Gastroesophageal sphincter (tissue), 4 donors: ENCODE results near the gene KLHDC8B. TPM values are rescaled to one million over a fixed set of nuclear protein-coding genes. Genes with fewer than 3 reads are reported as not detected.

Source experiments
- ATAC-seq: fragments of 150-250 bp; one replicate; pipeline ENCODE4 v1.9.1; 2016; ENCODE audit warnings: mild to moderate bottlenecking, moderate library complexity
- H3K27ac ChIP-seq, 4 donors: fragments of 200-600 bp; sonication (generic) in 3 of 4; 1 replicate in 3 of 4; 2 replicates in 1 of 4; pipeline ENCODE4 v1.5.1; 2016 to 2019
- H3K27me3 ChIP-seq: fragments of 200-600 bp; sonication (generic); one replicate; pipeline ENCODE4 v1.5.1; 2019
- H3K36me3 ChIP-seq, 2 donors: fragments of 200-600 bp; sonication (generic); one replicate each; pipeline ENCODE4 v1.5.1; 2019; ENCODE audit warnings: control low read depth in 1 of 2
- H3K4me1 ChIP-seq, 3 donors: fragments of 200-600 bp; sonication (generic); 1 replicate in 2 of 3; 2 replicates in 1 of 3; pipeline ENCODE4 v1.5.1; 2016 to 2019; ENCODE audit warnings: control low read depth in 2 of 3
- H3K4me3 ChIP-seq, 2 donors: fragments of 200-600 bp; sonication (generic); one replicate each; pipeline ENCODE4 v1.5.1; 2019; ENCODE audit warnings: mild to moderate bottlenecking in 1 of 2, moderate library complexity in 1 of 2
- H3K9me3 ChIP-seq, 3 donors: fragments of 200-600 bp; sonication (generic); one replicate each; pipeline ENCODE4 v1.5.1; 2017 to 2019; ENCODE audit warnings: control low read depth in 2 of 3
- CTCF ChIP-seq, 4 experiments: fragments of 200-600 bp in 2 of 4; fragments of 450-650 bp in 2 of 4; sonication (generic) in 1 of 4; IDR thresholded peaks; one replicate each; pipeline ENCODE4 v1.5.1; 2017 to 2019; ENCODE audit warnings: antibody characterized with exemption in 4 of 4, mild to moderate bottlenecking in 2 of 4, moderate library complexity in 2 of 4
- EP300 ChIP-seq: sonication (generic); formaldehyde crosslinking; IDR thresholded peaks from one replicate; pipeline ENCODE4 v1.6.1; 2017; ENCODE audit warnings: antibody characterized with exemption, mild to moderate bottlenecking
- POLR2A ChIP-seq, 2 donors: fragments of 450-650 bp; IDR thresholded peaks; one replicate each; pipeline ENCODE4 v1.6.1; 2017; ENCODE audit warnings: antibody characterized with exemption in 2 of 2, mild to moderate bottlenecking in 2 of 2, moderate library complexity in 1 of 2
- POLR2AphosphoS5 ChIP-seq: sonication (generic); formaldehyde crosslinking; IDR thresholded peaks from one replicate; pipeline ENCODE4 v1.6.1; 2017; ENCODE audit warnings: antibody characterized with exemption
- WGBS, 2 donors: methylation state at CpG; one replicate each; pipeline ENCODE4 v1.1.5; 2018; ENCODE audit warnings: low coverage in 1 of 2; 5-methylcytosine and 5-hydroxymethylcytosine counted together
- total RNA-seq, 4 donors: library from RNA; depleted of rRNA; stranded (reverse); fragments of >200 nt; gene quantifications; one replicate each; pipeline ENCODE4 v1.1.0, GENCODE V29; 2016

Gene KLHDC8B
- total RNA-seq, 4 donors from 2014 or later: 39.8 to 126 (median 114) TPM

GRCh38 chr3:49177073-49177472 lies 5.7 kb downstream of the KLHDC8B start:
- H3K4me3 ChIP-seq: no peak overlapping the region
- peaks cover 0 to 50% (median 24%) of the 10 kb centered on the region in 3 donors for H3K4me1 ChIP-seq
- H3K27ac ChIP-seq: peak overlapping the region in 1 of 4 donors; percentile 31
- TF ChIP-seq POLR2A (IDR thresholded peaks at IDR 0.05): no peak
- TF ChIP-seq CTCF (IDR thresholded peaks at IDR 0.05): no peak
- no peak for TF ChIP-seq EP300
- no peak for TF ChIP-seq POLR2AphosphoS5
- WGBS, 2 donors: no CpG with 5 or more reads among the region's 2 CpGs
- no peak for ATAC-seq
- H3K36me3 ChIP-seq: peaks cover 0 to 46% of the 10 kb centered on the region in 2 donors
- H3K27me3 ChIP-seq: no peaks in the 10 kb centered on the region
- H3K9me3 ChIP-seq: no peaks in the 10 kb centered on the region

- H3K36me3 ChIP-seq: peaks cover 0 to 30% of the 10 kb centered on the region in 2 donors
- TF ChIP-seq CTCF (IDR thresholded peaks at IDR 0.05) (no peak), POLR2AphosphoS5 (no peak), POLR2A (IDR thresholded peaks at IDR 0.05) (no peak), EP300 (no peak)
- H3K27me3 ChIP-seq: no peaks in the 10 kb centered on the region
- H3K9me3 ChIP-seq: no peaks in the 10 kb centered on the region
- peaks cover 0 to 19% (median 0%) of the 10 kb centered on the region in 3 donors for H3K4me1 ChIP-seq
- H3K4me3 ChIP-seq: no peak overlapping the region
- no peak for ATAC-seq
- no peak overlapping the region for H3K27ac ChIP-seq
These were observed 8.7 kb downstream of the KLHDC8B start for GRCh38 chr3:49180116-49180515.

- Histone ChIP-seq H3K4me1 (peaks cover 0 to 7% (median 0%) of the 10 kb centered on the region in 3 donors), H3K4me3 (no peak overlapping the region), H3K9me3 (no peaks in the 10 kb centered on the region), H3K36me3 (peaks cover 0 to 18% of the 10 kb centered on the region in 2 donors), H3K27ac (no peak overlapping the region), H3K27me3 (no peaks in the 10 kb centered on the region)
- TF ChIP-seq CTCF (IDR thresholded peaks at IDR 0.05): no peak
- no peak for TF ChIP-seq POLR2A (IDR thresholded peaks at IDR 0.05)
- no peak for TF ChIP-seq EP300
- TF ChIP-seq POLR2AphosphoS5: no peak
- no peak for ATAC-seq
- WGBS, 2 donors: 66 to 70% methylated on average over 6 of the region's 6 CpGs
These were observed 10.0 kb downstream of the KLHDC8B start for GRCh38 chr3:49181351-49181750.

GRCh38 chr3:49182682-49183081 lies 11.3 kb downstream of the KLHDC8B start:
- Histone ChIP-seq H3K36me3 (peaks cover 0 to 5% of the 10 kb centered on the region in 2 donors), H3K27ac (no peak overlapping the region), H3K27me3 (no peaks in the 10 kb centered on the region), H3K4me3 (no peak overlapping the region), H3K4me1 (no peaks in the 10 kb centered on the region), H3K9me3 (no peaks in the 10 kb centered on the region)
- TF ChIP-seq POLR2A (IDR thresholded peaks at IDR 0.05): no peak
- no peak for TF ChIP-seq CTCF (IDR thresholded peaks at IDR 0.05)
- no CpG with 5 or more reads among the region's 24 CpGs for WGBS, 2 donors
- ATAC-seq: no peak

- Histone ChIP-seq H3K4me1 (no peaks in the 10 kb centered on the region), H3K27ac (no peak overlapping the region), H3K36me3 (no peaks in the 10 kb centered on the region), H3K9me3 (no peaks in the 10 kb centered on the region), H3K4me3 (no peak overlapping the region), H3K27me3 (no peaks in the 10 kb centered on the region)
- no peak for TF ChIP-seq EP300
- TF ChIP-seq CTCF (IDR thresholded peaks at IDR 0.05): no peak
- TF ChIP-seq POLR2AphosphoS5: no peak
- no peak for TF ChIP-seq POLR2A (IDR thresholded peaks at IDR 0.05)
- WGBS, 2 donors: 54 to 83% methylated on average over 1 of the region's 1 CpG
- ATAC-seq: no peak
These were observed 12.5 kb downstream of the KLHDC8B start for GRCh38 chr3:49183873-49184272.
